ENCODE data around the gene SLC48A1. TPM values are rescaled to one million over a fixed set of nuclear protein-coding genes. Genes with fewer than 3 reads are reported as not detected.

SLC48A1 gene
- polyA plus RNA-seq, 3 donors, result 50.6 to 54.1 (median 52.4) TPM

DNA sequence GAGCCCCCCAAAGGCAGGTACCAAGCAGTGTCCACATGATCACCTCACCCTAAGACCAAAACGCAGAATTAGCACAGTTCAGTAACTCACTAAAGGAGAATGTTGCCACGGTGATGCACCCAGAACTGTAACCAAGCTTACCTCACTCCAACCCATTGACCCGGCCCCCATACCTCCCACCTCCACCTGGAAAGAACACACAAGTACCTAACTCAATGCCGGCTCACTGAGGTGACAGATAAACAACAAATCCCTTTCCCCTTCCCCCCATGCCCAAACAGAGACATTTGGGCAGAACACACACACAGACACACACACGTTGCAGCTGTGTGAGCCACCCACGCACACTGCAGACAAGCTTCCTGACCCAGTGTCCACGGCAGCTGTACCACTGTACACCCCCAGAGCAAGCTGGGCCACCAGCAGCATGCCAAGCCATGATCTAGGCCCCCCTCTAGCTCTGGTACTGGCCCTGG lies 15.6 kb upstream of the SLC48A1 start:
- DNase-seq (ENCODE audit: low read depth in 3 of 3, low spot score in 2 of 3), result no peak

DNA sequence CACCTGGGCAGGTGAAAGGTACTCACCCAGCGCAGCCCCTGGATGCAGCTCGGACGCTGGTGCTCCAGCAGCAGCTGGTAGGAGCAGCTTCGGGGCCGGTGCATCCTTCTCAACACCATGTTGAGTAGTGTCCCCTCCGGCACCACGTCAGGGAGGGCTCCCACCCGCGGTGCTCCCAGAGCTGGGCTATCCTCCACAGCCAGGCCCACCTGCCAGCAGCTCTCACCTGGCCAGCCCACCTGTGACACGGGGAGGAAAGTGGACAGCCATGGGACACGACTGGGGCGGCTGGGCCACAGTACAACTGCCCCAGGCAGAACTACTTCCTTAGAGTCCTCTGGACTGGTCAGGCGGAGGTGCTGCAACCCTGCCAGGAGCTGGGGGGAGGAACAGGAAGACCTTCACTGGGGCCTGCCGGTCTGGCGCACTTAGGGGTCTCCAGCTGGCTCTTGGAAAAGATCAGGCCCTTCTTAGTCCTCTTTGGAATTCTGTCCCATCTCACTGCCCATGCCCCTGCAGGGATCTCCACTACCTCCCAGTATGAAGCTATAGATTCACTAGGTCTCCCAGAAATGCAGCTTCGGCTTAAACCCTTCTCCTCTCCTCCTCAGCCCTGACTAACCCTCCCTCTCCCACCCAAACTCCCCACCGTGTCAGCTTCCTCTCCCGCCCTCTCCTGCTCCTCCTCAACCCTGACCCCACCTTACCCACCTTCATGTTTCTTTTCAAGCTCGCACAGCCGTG lies 15.0 kb upstream of the SLC48A1 start:
- no peak for DNase-seq (ENCODE audit: low read depth in 3 of 3, low spot score in 2 of 3)

DNA sequence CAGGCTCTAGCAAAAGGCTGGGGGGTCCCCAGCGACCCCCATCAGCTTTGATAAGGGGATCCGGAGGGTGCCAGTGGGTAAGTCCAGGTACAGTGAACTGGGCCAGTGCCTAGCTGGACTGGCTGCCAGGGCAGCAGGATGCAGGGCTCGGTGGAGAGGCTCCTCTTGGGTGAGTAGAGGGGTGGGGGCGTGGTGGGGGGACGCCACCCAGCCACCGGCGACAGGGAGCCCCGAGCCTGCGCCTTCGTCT lies 14.5 kb upstream of the SLC48A1 start:
- no peak for DNase-seq (ENCODE audit: low read depth in 3 of 3, low spot score in 2 of 3)

DNA sequence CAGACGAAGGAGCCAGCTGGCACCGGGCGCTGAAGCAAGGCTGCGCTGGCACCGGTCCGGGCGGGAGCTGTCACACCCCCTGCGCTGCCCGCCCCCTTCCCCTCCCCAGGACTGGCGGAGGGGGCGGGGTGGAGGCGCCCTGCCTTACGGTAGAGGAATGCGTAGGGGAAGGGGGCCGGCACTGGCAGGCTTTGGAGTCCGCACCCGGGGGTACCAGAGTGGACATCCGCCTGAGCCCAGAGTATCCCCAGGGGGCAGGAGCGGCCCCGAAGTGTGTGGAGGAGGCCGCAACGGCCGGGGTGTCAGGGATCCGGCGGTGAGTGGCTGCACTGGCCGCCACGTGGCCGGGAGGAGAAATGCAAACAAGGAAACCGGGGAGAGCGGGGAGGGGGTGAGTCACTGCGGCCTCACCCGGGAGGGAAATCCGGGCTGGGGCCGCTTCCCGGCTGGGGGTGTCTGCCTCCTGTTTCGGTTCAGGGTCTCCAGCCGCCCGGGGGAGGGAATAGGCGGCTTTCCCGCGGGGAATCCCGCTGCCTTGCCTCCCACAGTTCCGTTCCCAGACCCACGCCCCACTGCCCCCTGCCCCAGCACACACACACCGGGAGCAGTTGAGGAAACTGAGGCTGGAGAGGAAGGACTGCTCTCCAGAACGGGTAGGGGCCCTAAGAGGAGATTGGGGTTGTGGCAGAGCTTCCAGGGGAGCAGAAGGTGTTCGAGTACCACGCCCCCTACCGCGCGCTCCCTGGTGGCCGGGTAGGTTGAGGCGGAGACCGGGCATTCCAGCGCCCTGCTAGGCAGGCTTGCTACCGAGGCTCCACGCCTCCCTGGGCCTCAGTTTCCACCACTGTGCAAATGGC lies 14.0 kb upstream of the SLC48A1 start, which contains the start of gene RAPGEF3:
TSS of gene RAPGEF3 (minus strand) at position 47 of the 857 bp plus-strand sequence. CDS start 324 bp downstream, outside the sequence.
- no peak for DNase-seq (ENCODE audit: low read depth in 3 of 3, low spot score in 2 of 3)

DNA sequence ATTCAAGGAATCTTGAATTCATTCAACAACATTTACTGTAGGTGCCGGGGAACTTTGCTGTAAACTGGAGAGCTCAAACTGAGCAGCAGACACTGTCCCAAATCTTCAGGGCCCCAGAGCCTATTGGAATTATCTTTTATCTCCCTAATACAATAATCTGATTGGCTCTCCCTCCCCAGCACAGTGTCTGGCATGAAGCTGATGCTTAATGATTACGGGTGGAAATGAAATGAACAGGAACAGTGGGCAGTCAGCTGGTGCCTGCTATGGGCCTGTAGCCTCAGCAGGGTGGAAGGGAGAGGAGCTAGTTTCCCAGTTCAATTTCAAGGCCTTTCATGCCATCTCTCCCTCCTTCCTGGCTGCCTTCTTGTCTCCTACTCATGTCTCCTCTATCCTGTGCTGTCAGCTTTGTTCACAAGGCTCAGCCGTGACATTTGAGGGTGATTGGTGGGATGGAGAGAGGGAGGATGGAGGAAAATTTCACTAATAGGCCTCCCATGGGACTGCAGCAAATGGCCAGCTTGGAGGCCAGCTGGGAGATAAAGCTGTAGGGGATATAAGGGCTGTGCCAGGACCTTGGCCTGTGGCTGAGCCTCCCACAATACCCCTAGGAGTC lies 10.1 kb upstream of the SLC48A1 start:
- DNase-seq (ENCODE audit: low read depth in 3 of 3, low spot score in 2 of 3), result no peak

DNA sequence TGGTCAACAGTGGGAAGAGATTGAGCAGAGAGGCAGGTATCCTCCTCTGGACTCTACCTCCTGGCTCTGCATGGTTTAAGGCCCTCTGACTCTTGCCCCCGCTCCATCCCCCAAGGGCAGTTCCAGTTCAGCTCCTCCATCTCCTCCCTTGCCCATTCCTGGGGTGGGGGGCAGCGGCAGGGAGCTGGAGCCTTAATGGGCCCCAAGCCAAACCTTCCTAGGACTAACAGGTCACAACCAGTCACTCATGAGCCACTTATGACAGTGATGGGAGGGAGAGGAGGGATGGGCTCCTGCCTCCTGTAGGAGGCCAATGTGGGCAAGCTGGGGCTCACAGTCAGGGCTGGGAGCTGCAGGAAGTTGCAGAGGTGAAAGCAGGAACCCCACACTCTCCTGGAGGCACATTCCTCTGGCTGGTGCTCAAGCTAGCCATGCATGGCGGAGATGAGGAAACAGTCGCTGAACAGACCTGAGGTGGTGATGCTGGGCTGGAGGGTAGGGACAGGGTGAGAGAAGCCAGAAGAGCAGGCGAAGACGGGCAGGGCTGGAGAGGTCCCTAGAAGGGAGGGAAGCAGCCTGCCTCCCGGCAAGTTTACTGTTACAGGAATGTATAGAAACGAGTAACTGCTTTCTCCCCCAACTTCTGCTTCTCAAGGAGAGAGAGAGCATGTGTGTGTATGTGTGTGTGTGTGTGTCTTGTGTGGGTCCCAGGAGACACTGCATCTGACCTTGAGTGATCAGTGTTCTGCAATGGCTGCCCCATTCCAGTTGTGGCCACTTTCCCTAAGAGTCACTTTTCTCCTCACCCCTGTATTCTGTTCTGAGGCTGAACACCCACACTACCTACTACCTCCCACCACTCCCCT lies 9.3 kb upstream of the SLC48A1 start:
- no peak for DNase-seq (ENCODE audit: low read depth in 3 of 3, low spot score in 2 of 3)

DNA sequence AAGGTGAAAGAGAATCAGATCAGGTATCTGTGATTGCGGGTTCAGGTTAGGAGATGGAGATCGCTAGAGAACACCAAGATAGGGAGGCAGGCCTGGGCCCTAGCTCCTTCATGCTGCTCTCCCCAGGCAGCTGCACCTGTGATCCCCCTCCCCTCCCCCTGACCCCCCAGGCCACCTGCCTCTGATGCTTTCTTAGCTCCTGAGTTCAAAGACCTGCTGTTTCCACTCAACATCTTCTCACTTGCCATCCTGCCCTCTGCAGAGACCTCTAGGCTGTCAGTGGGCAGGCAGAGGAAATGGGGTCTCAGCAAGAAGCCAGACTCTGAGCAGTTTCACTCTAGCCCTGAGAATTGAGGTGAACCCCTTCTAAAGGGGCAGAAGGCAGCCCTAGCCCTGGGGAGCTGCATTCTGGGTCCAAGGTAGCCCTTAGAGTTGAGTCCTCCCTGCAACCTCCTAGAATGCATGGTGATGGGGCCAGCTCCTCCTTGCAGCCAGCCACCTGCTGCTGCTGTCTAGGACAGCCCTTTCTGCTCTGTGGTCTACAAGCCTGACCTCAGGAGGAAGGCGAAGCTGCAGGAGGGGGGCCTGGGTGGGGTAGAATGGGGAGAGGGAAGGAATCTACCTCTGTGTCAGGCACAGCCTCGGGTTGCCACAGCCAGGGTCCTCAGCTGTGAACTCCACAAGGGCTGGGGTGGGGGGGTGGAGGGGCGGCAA lies 6.4 kb upstream of the SLC48A1 start:
- DNase-seq (ENCODE audit: low read depth in 3 of 3, low spot score in 2 of 3), result no peak

DNA sequence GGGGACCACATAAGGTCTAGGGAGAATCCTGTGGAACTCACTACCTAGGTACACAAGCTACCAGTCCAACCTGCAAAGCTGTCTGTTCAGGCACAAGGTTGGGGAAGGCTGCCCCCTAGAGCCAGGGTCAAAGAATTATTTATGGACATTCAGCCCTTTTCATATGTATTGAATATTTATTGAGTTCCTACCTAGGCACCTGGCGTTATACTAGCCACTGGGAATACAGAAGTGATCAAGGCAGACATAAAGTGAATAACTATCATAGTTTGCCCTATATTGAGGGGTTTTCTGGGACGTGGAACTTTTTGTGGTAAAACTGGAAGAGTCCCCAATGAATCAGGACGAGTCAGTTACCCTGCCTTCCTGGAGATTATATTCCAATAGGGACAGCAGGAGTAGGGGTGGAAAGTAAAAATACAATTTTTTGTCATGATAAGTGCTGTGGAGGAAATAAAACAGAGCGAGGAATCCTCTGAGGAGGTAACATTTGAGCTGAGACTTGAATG lies 5.8 kb upstream of the SLC48A1 start:
- DNase-seq (ENCODE audit: low read depth in 3 of 3, low spot score in 2 of 3), result no peak

DNA sequence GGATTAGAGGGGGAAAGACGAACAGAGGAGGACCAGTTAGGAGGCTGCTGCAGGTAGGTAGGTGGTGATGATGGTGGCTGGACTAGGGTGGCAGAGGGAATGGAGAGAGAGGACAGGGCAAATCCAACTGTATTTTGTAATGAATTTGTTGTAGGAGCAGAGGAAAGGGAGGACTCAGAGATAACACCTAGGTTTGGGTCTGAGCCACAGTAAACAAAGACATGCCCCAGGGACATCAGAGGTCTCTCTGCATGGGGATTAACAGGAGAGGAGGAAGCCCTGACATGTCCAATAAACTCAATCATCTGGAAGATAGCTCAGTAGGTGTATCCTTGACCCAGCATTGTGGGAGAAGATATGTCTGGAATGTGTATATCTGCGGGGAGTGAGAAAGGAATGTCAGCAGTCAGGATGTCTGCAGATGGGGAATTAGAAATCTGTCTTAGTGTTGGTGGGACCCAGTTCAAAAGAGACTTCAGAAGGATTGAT lies 4.7 kb upstream of the SLC48A1 start:
- DNase-seq (ENCODE audit: low read depth in 3 of 3, low spot score in 2 of 3), result no peak

DNA sequence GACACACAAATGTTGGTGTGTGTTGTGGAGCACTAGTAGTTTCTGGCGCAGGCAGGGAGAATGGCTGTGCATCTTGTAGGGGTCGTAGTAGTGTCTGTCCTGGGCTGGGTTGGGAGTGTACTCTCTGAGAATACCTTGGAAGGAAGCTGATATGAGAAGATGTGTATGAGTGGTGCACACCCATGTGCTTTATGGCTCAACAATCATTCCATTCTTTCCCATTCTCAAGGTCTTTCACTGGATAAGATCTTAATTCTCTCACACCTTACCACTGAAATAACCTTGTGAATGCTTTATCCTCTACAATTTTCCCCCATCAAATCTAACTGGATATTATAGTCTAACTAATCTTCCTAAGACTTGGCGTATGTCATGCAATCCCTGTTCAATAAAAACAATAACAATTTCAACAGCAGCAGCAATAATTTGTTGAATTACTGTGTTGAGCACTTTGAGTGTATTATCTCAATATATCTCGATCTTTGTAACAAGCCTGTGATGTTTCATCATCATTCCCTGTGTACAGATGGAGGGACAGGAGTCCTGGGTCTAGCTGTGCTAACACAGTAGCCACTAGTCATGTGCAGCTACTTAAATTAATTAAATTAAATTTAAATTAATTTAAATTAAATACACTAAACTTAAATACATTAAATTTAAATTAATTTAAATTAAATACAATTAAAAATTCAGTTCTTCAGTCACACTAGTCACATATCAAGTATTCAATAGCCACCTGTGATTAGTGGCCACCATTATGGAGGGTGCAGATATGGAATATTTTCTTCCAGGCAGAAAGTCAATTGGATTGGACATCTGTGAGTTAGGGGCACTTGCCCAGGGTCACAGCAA lies 3.6 kb upstream of the SLC48A1 start:
- DNase-seq (ENCODE audit: low read depth in 3 of 3, low spot score in 2 of 3), result no peak

DNA sequence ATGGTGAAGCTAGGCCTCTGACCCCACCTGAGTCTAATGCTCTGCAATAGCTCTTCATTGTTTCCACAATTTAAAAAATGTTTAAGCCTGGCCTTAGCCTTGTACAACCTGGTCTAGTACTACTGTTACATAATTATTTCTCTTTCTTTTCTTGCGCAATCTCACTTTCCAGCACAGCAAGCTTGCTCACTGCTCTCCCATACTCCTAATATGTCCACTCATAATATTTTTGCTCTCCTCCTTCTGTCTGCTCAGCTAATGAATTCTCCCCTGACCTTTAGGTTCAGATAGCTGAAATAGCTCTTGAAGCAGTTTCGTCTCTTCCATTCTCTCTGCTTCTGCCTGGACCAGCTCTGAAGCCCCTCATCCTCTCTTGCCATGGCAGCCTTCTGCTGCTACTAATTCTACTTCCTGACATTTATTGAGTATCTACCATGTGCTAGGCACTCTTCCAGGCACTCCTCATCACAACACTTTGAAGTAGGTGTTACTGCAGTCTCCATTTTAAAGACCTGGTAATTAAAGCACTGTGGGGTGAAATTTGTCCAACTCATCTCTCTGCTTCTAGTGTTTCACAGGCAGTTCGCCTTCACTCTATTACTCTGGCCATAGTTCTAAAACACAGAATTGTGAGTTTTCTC lies 2.8 kb upstream of the SLC48A1 start:
- DNase-seq (ENCODE audit: low read depth in 3 of 3, low spot score in 2 of 3), result no peak

DNA sequence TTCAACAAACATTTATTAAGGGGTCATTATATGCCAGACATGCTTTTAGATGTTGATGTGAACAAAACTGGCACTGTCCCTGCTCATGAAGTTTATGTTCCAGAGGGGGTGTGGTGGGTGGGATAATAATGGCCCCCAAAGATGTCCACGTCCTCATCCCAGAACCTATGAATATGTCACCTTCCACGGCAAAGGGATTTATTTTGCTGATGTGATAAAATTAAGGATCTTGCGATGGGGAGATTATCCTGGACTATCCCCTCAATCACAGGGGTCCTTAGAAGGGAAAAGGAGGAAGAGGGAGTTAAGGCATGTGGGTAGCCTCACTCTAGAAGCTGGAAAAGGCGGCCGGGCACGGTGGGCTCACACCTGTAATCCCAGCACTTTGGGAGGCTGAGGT lies 1.7 kb upstream of the SLC48A1 start:
- no peak for DNase-seq (ENCODE audit: low read depth in 3 of 3, low spot score in 2 of 3)

DNA sequence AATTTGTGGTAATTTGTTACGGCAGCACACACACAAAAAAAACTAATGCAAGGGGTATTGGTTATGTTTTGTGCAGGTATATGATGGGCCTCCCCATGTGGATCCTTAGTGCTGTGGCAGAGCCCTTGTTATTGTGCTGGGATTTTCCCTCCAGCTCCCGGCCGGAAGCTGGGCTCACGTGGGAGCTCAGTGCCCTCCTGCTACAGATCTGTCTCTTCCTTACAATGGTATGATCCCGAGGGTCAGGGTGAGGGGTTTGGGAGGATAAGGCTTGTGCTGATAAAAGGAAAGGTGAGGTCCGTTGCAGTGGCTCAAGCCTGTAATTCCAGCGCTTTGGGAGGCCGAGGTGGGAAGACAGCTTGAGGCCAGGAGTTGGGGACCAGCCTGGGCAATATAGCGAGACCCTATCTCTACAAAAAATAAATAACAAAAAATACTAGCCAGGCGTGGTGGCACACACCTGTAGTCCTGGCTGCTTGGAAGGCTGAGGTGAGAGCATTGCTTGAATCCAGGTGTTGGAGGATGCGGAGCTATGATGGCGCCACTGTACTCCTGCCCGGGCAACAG lies 861 bp upstream of the SLC48A1 start:
- no peak for DNase-seq (ENCODE audit: low read depth in 3 of 3, low spot score in 2 of 3)

DNA sequence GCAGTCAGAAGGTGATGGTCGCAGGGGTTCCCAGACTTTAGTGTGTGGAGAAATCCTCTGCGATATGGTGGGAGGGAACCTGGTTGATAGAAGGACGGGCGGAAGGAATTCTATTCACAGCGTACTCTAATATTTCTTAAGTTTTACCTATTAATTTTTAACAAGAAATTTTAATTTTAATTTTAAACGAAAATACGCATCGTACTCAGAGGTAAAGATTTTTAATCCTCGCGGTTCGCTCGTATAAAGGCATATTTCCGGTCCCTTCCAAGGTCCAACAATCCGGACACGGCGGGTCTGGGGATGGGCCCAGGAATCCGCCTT lies 338 bp upstream of the SLC48A1 start:
- no peak for DNase-seq (ENCODE audit: low read depth in 3 of 3, low spot score in 2 of 3)

DNA sequence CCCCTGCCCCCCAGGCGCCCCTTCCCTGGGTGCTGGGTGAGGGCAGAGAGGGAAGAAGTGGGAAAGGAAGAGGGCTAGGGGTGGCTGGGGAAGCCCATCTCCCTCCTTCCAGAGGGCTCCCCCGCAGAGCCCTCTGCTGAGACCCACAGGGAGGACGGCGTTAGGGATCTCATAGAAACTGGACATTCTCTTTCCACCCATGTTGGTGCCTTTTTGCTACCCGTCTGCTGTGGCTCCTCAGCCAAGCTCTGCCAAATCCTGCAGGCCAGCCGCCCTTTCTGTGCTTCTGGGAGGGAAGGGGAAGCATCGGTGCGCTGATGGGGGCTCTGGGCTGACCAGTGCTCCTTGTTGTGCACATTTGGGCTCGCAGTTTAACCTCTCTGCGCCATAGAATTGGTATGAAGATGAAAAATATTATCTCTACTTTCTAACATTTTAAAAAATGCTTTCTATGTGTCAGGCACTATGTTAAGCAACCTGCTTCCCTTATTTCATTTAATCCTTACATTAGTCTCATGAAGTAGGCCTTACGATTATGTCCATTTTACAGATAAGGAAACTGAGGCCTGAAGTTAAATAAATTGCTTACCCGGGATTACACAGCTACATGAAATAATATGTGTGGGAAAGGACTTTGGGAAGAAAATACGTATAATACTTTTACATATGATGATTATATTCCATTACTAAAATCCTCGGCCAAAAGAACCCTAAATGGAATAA lies 981 bp downstream of the SLC48A1 start:
- no peak for DNase-seq (ENCODE audit: low read depth in 3 of 3, low spot score in 2 of 3)

DNA sequence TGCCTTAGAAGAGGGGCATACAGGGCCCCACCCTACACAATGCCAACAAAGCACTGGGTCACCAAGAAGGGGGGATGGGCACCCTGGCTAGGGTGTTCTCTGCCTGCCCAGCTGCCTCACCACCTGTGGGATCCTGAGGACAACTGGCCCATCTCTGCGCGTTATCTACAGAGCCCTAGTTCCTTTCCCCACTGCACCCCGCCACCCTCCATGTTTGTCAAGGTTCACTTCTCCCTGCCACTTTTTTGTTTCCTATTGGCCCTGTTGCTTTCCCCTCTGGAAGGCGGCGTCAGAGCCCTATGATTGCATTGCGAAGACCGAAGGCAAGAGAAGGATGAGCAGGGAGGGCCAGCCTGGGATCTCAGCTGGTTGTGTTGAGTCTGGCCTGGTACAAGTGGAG lies 1.6 kb downstream of the SLC48A1 start:
- no peak for DNase-seq (ENCODE audit: low read depth in 3 of 3, low spot score in 2 of 3)

DNA sequence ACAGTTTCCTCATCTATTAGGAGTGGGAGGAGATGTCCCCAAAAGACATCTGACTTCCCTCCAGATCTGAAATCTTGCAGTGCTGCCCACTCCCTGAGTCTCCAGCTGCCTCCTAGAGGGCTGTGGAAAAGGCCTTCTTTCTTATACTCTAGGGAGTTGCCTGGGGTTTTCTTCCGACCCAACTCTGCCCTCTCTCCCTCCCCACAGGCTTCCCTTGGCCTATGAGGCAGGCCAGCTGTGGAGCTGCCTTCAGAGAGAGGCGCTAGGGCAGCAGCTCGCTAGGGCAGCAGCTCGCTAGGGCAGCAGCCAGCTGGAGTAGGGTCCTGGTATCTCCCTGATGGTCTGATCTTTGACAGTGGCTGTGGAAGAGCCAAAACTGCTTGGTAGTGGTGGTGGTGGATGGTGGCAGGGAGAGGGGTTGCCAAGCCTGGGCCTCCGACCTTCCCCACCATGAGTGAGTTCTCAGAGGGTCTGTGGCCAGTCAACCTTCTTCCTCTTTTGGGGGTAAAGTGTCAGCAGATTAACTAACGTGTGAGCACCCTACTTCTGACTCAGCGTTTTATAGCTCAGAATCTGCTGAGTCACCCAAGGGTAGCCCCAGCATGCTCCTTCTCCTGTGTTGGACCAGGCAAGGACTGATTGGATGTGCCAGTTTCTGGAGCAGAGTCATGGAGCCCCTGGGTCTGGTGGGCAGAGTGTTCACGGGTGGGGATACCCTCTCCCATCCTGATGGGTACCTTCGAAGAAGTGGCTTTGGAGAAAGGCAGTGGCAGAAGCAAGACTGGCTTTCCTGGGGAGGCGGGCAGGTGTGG lies 2.3 kb downstream of the SLC48A1 start:
- DNase-seq (ENCODE audit: low read depth in 3 of 3, low spot score in 2 of 3), result no peak

Data from right renal cortex interstitium (tissue), 3 donors.